RWPE2 (cell line): ENCODE results near the gene UNC5CL.

ENCODE experiments used
- ATAC-seq: fragments of 200-7000 bp; cut with Tn5 transposase; 3 replicates; pipeline ENCODE4 v1.9.1; 2021; ENCODE audit warnings: low read depth
- DNase-seq: peaks from one replicate; pipeline ENCODE4 v3.0.0-alpha.2; 2020; ENCODE audit warnings: low spot score
- H3K27ac ChIP-seq: fragments of 450-650 bp; 2 replicates; pipeline ENCODE4 v1.5.1; 2017; ENCODE audit warnings: mild to moderate bottlenecking; ENCODE audit not compliant: poor library complexity, severe bottlenecking
- H3K27me3 ChIP-seq: fragments of 250-450 bp; sonication (Bioruptor Pico); 2 replicates; pipeline ENCODE4 v1.5.1; 2021; ENCODE audit warnings: mild to moderate bottlenecking, moderate library complexity; ENCODE audit not compliant: insufficient read depth, poor library complexity, severe bottlenecking
- H3K36me3 ChIP-seq: fragments of 250-450 bp; sonication (Bioruptor Pico); 2 replicates; pipeline ENCODE4 v1.5.1; 2020; ENCODE audit warnings: low read depth, mild to moderate bottlenecking, moderate library complexity
- H3K4me1 ChIP-seq: fragments of 250-450 bp; sonication (Bioruptor Pico); 2 replicates; pipeline ENCODE4 v1.5.1; 2021; ENCODE audit warnings: mild to moderate bottlenecking, moderate library complexity; ENCODE audit not compliant: insufficient read depth, poor library complexity, severe bottlenecking
- H3K4me3 ChIP-seq: fragments of 250-450 bp; sonication (Bioruptor Pico); 2 replicates; pipeline ENCODE4 v1.5.1; 2021; ENCODE audit warnings: mild to moderate bottlenecking, moderate library complexity; ENCODE audit not compliant: severe bottlenecking
- H3K9me3 ChIP-seq: fragments of 250-450 bp; sonication (Bioruptor Pico); 2 replicates; pipeline ENCODE4 v1.5.1; 2021; ENCODE audit warnings: mild to moderate bottlenecking, moderate library complexity; ENCODE audit not compliant: severe bottlenecking
- TF ChIP-seq, protein P1 (sequence below): fragments of 450-650 bp; IDR thresholded peaks from one replicate; pipeline ENCODE4 v1.5.1; 2017; ENCODE audit warnings: mild to moderate bottlenecking, moderate library complexity; ENCODE audit not compliant: poor library complexity, severe bottlenecking

The UNC5CL gene

DNA sequence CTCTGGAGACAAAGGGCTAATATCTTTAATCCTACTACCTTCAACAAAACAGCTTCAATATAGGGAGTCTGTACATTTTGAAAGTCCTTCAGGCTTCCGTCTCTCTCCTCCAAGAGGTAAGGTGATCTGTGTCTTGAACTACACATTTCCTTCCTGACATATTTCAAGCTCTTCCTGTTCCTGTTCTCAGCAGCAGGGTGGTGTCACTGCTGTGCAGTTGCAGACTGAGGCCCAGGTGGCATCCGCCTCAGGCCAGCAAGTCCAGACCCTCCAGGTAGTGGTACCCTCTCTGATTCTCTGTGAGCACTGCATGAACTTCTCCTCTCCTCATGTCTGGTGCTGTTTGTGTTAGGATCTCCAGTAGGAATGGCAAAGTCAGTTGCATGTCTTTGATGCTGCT lies 41.6 kb upstream of the UNC5CL start:
- ATAC-seq (no peak), DNase-seq (no peak)
- H3K4me3 ChIP-seq = no peak overlapping the region
- H3K9me3 ChIP-seq = no peaks in the 10 kb centered on the region
- no peak overlapping the region for H3K27ac ChIP-seq
- H3K4me1 ChIP-seq = no peaks in the 10 kb centered on the region
- TF ChIP-seq, protein P1, sequence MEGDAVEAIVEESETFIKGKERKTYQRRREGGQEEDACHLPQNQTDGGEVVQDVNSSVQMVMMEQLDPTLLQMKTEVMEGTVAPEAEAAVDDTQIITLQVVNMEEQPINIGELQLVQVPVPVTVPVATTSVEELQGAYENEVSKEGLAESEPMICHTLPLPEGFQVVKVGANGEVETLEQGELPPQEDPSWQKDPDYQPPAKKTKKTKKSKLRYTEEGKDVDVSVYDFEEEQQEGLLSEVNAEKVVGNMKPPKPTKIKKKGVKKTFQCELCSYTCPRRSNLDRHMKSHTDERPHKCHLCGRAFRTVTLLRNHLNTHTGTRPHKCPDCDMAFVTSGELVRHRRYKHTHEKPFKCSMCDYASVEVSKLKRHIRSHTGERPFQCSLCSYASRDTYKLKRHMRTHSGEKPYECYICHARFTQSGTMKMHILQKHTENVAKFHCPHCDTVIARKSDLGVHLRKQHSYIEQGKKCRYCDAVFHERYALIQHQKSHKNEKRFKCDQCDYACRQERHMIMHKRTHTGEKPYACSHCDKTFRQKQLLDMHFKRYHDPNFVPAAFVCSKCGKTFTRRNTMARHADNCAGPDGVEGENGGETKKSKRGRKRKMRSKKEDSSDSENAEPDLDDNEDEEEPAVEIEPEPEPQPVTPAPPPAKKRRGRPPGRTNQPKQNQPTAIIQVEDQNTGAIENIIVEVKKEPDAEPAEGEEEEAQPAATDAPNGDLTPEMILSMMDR = no peak
- peaks cover 73% of the 10 kb centered on the region for H3K36me3 ChIP-seq
- H3K27me3 ChIP-seq = no peaks in the 10 kb centered on the region

DNA sequence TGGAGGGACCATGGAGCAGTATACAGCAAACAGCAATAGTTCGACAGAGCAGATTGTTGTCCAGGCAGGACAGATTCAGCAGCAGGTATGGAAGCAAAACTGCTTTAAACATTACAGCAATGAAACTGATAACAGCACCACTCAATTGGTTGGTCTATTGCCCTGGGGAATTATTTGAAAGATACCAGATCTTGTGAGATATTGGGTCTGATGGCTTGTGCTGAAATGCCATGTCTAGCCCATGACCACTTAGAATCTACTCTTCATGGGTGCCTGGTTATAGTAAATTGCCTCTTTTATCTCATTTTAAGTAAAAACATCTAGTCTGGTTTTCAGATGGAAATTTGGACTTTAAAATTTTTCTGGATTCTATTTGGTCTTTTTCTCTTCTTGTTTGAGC lies 40.1 kb upstream of the UNC5CL start:
- Histone ChIP-seq H3K27me3 (no peaks in the 10 kb centered on the region), H3K27ac (no peak overlapping the region), H3K4me3 (no peak overlapping the region), H3K4me1 (no peaks in the 10 kb centered on the region), H3K9me3 (no peaks in the 10 kb centered on the region), H3K36me3 (peaks cover 59% of the 10 kb centered on the region)
- no peak for DNase-seq
- TF ChIP-seq, protein P1 = no peak
- ATAC-seq = no peak

DNA sequence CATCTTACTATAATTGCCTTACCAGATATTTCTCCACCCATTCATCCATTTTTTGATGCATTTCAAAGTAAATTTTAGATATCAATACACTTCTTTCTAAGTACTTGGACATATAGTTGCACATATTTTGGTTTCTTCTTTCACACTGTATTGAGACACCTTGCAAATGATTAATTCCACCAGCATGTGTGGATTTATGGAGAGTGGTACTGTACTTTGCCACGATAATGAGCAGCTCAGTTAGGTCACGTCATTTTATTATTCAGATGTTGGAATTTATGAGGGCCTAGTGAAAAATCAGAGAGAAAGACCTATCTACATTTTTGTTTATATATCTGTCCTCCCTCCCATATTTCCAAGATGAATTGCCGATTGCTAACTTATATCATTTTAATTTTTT lies 39.1 kb upstream of the UNC5CL start:
- no peak for DNase-seq
- Histone ChIP-seq H3K27me3 (no peaks in the 10 kb centered on the region), H3K4me3 (no peak overlapping the region), H3K9me3 (no peaks in the 10 kb centered on the region), H3K4me1 (no peaks in the 10 kb centered on the region), H3K36me3 (peaks cover 49% of the 10 kb centered on the region), H3K27ac (no peak overlapping the region)
- no peak for ATAC-seq
- TF ChIP-seq, protein P1 = no peak

DNA sequence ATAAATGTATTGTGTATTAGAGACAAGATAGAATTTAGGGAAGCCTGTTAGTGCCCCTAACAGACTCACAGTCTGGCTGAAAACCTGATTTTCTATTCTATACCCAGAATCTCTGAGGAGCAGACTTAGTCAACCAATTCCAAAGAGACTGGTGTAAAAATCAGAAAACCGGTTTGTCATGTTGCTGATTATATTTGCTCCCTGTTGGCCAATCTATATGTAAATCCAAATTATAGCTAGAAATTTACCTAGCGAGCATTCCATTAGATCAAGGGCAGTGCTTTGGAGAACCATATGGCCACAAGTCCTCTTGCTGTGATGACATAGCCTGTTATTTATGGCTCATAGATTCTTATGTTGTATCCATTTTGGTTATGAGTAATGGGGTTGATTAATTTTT lies 38.5 kb upstream of the UNC5CL start:
- Histone ChIP-seq H3K4me1 (no peaks in the 10 kb centered on the region), H3K9me3 (no peaks in the 10 kb centered on the region), H3K36me3 (peaks cover 44% of the 10 kb centered on the region), H3K4me3 (no peak overlapping the region), H3K27ac (no peak overlapping the region), H3K27me3 (no peaks in the 10 kb centered on the region)
- ATAC-seq (no peak), DNase-seq (no peak)
- TF ChIP-seq, protein P1 = no peak

DNA sequence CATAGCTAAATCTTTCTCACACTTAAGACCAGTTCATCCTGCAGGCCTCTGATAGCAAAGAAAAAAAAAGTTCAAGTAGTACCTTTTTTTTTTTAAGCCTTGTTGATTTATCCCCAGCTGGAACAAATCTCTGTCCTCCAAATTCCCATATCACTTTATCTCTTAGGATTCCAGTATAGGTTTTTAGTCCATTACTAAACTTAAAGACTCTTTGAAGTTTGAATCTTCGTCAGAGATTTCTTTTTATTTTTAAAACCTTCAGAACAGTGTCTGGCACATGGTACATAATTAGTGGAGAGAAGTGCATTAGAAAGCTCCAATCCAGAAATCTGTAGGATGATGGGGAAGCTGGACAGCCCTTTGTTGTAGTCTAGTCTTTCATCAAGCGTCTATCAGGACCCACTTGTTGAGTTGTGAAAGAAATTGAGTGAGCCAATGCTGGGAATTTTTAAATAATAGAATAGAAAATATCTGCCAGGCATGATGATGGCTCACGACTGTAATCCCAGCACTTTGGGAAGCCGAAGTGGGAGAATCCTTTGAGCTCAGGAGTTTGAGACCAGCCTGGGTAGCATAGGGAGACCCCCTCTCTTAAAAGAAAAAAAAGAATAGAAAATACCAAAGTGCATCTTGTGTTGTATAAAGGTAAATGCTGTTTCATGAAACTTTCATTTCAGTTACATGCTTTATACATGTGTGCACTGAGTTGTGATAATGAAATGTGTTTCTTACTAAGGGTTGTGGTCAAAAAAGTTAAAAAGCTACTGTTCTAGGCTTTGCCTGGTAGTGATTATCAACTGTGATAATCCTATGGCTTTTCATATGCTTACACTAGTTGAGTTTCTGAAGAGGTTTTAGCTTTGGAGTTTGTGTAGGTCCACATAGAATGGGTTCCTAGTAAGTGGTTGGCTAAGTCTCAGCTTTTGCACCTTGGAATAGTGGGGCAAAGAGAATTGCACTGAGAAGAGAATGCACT lies 36.9 kb upstream of the UNC5CL start:
- TF ChIP-seq, protein P1 = no peak
- H3K9me3 ChIP-seq = no peaks in the 10 kb centered on the region
- DNase-seq = no peak
- no peaks in the 10 kb centered on the region for H3K27me3 ChIP-seq
- no peaks in the 10 kb centered on the region for H3K4me1 ChIP-seq
- no peak overlapping the region for H3K4me3 ChIP-seq
- no peak overlapping the region for H3K27ac ChIP-seq
- ATAC-seq = no peak
- H3K36me3 ChIP-seq = peaks cover 30% of the 10 kb centered on the region
